A549 (cell line): ENCODE measurements around the gene BOK. TPM values are rescaled to one million over a fixed set of nuclear protein-coding genes. Genes with fewer than 3 reads are reported as not detected.

Source experiments
- ATAC-seq, 2 experiments: fragments of 200-7000 bp in 1 of 2; fragments of >200 bp in 1 of 2; cut with Nextera tagmentation in 1 of 2; cut with Tn5 transposase in 1 of 2; 3 replicates each; pipeline versions ENCODE4 v1.8.0 to v1.9.1; 2018 to 2020; ENCODE audit warnings: mild to moderate bottlenecking in 1 of 2, moderate library complexity in 1 of 2
- CTCF ChIA-PET: fragments of 300-600 bp; sonication (Branson Sonifier 250); formaldehyde crosslinking; extraction: SDS; loops from one replicate; lab custom pipeline; 2021; ENCODE audit warnings: antibody characterized with exemption, inconsistent platforms; lab: Yijun Ruan, JAX
- POLR2A ChIA-PET: fragments of 350-600 bp; formaldehyde crosslinking; extraction: SDS; loops from one replicate; lab custom pipeline; 2021; ENCODE audit warnings: antibody characterized with exemption, inconsistent platforms; lab: Yijun Ruan, JAX
- DNase-seq, 2 experiments: peaks; one replicate each; pipeline versions ENCODE4 v3.0.0 to v3.0.0-alpha.2; 2011 to 2016; ENCODE audit warnings: low read depth in 1 of 2, low spot score in 1 of 2
- FAIRE-seq: peaks from 2 replicates; lab custom pipeline; 2011; peaks lifted over from hg19 to GRCh38; lab: Jason Lieb, UNC
- H3K27ac ChIP-seq, 2 experiments: fragments of >200 bp; sonication (Bioruptor Twin); formaldehyde crosslinking; 3 replicates each; pipeline ENCODE4 v1.5.1; 2016 to 2017
- H3K4me1 ChIP-seq: fragments of >200 bp; sonication (Bioruptor Twin); formaldehyde crosslinking; 3 replicates; pipeline ENCODE4 v1.6.1; 2016
- H3K4me2 ChIP-seq: fragments of >200 bp; sonication (Bioruptor Twin); formaldehyde crosslinking; 3 replicates; pipeline ENCODE4 v1.6.1; 2016
- H3K4me3 ChIP-seq: fragments of >200 bp; sonication (Bioruptor Twin); formaldehyde crosslinking; 3 replicates; pipeline ENCODE4 v1.5.1; 2016
- H3K9me3 ChIP-seq: fragments of >200 bp; sonication (Bioruptor Twin); formaldehyde crosslinking; 3 replicates; pipeline ENCODE4 v1.6.1; 2016
- BCL3 ChIP-seq: fragments of >200 bp; sonication (Bioruptor Twin); formaldehyde crosslinking; IDR thresholded peaks from 3 replicates; pipeline ENCODE4 v1.6.1; 2016
- CBX8 ChIP-seq: fragments of 200-600 bp; sonication (generic); IDR thresholded peaks from 2 replicates; pipeline ENCODE4 v1.6.1; 2016
- CHD2 ChIP-seq: fragments of 150-350 bp; IDR thresholded peaks from 2 replicates; pipeline ENCODE4 v1.6.1; 2014; ENCODE audit warnings: low read length; ENCODE audit not compliant: partially characterized antibody
- HMGXB4 ChIP-seq: fragments of 250-450 bp; sonication (Bioruptor Pico); IDR thresholded peaks from 2 replicates; pipeline ENCODE4 v1.5.0; 2021; ENCODE audit warnings: mild to moderate bottlenecking, moderate library complexity, borderline replicate concordance
- HOXA7 ChIP-seq: fragments of 250-450 bp; sonication (Bioruptor Pico); IDR thresholded peaks from 2 replicates; pipeline ENCODE4 v1.5.0; 2020; ENCODE audit warnings: mild to moderate bottlenecking, moderate library complexity
- HOXB13 ChIP-seq: fragments of 250-450 bp; sonication (Bioruptor Pico); IDR thresholded peaks from 2 replicates; pipeline ENCODE4 v1.5.0; 2020; ENCODE audit warnings: low read depth, mild to moderate bottlenecking, moderate library complexity
- HOXB5 ChIP-seq: fragments of 250-450 bp; sonication (Bioruptor Pico); IDR thresholded peaks from 2 replicates; pipeline ENCODE4 v1.5.0; 2020; ENCODE audit warnings: mild to moderate bottlenecking, moderate library complexity
- KDM1A ChIP-seq: fragments of 200-600 bp; sonication (generic); IDR thresholded peaks from 2 replicates; pipeline ENCODE4 v1.6.1; 2016; ENCODE audit warnings: low read depth, mild to moderate bottlenecking
- MAFK ChIP-seq: fragments of 450-650 bp; IDR thresholded peaks from 2 replicates; pipeline ENCODE4 v1.6.1; 2014; ENCODE audit not compliant: partially characterized antibody
- MAX ChIP-seq: IDR thresholded peaks from 2 replicates; pipeline ENCODE4 v1.6.1; 2012
- MAZ ChIP-seq: fragments of 150-350 bp; IDR thresholded peaks from 2 replicates; pipeline ENCODE4 v1.6.1; 2014; ENCODE audit warnings: antibody characterized with exemption, low read depth, low read length, borderline replicate concordance
- NFE2L2 ChIP-seq: fragments of 150-350 bp; conservative IDR thresholded peaks from 2 replicates; pipeline ENCODE4 v1.6.1; 2014; ENCODE audit warnings: low read length
- NPAS2 ChIP-seq: fragments of 250-450 bp; sonication (Bioruptor Pico); IDR thresholded peaks from 2 replicates; pipeline ENCODE4 v1.8.0; 2022; ENCODE audit warnings: mild to moderate bottlenecking, moderate library complexity, borderline replicate concordance
- PHF8 ChIP-seq: fragments of 200-600 bp; sonication (generic); IDR thresholded peaks from 2 replicates; pipeline ENCODE4 v1.6.1; 2016; ENCODE audit warnings: low read depth, mild to moderate bottlenecking, antibody characterized with exemption, moderate library complexity, borderline replicate concordance
- POLR2A ChIP-seq: IDR thresholded peaks from 2 replicates; pipeline ENCODE4 v1.6.1; 2012; ENCODE audit warnings: mild to moderate bottlenecking, low read length
- RAD21 ChIP-seq, 2 experiments: fragments of >200 bp in 1 of 2; sonication (Bioruptor Twin) in 1 of 2; formaldehyde crosslinking in 1 of 2; IDR thresholded peaks in 1 of 2; conservative IDR thresholded peaks in 1 of 2; 2 replicates in 1 of 2; 3 replicates in 1 of 2; pipeline ENCODE4 v1.6.1; 2012 to 2018; ENCODE audit warnings: inconsistent platforms in 1 of 2
- RNF2 ChIP-seq: fragments of 200-600 bp; sonication (generic); IDR thresholded peaks from 2 replicates; pipeline ENCODE4 v1.6.1; 2016; ENCODE audit warnings: low read depth, mild to moderate bottlenecking, antibody characterized with exemption, moderate library complexity, borderline replicate concordance
- TFCP2L1 ChIP-seq: fragments of 250-450 bp; sonication (Bioruptor Pico); IDR thresholded peaks from 2 replicates; pipeline ENCODE4 v1.5.0; 2021; ENCODE audit warnings: mild to moderate bottlenecking
- ZC3H11A ChIP-seq: fragments of 450-650 bp; IDR thresholded peaks from 2 replicates; pipeline ENCODE4 v1.6.1; 2014; ENCODE audit warnings: antibody characterized with exemption, mild to moderate bottlenecking
- ZFP36 ChIP-seq: fragments of 450-650 bp; IDR thresholded peaks from 2 replicates; pipeline ENCODE4 v1.6.1; 2014; ENCODE audit warnings: borderline replicate concordance; ENCODE audit not compliant: partially characterized antibody
- ZNF302 ChIP-seq: fragments of 250-450 bp; sonication (Bioruptor Pico); IDR thresholded peaks from 2 replicates; pipeline ENCODE4 v1.9.0; 2021; ENCODE audit warnings: inconsistent platforms, mild to moderate bottlenecking, moderate library complexity
- ZSCAN20 ChIP-seq: fragments of 250-450 bp; sonication (Bioruptor Pico); IDR thresholded peaks from 2 replicates; pipeline ENCODE4 v1.8.0; 2022; ENCODE audit warnings: mild to moderate bottlenecking, moderate library complexity
- WGBS: methylation state at CpG from one replicate; pipeline ENCODE4 v1.1.6; 2017; ENCODE audit errors: missing lambda C conversion rate; 5-methylcytosine and 5-hydroxymethylcytosine counted together
- polyA plus RNA-seq, 4 experiments: library from polyadenylated mRNA; depleted of rRNA in 3 of 4; stranded (reverse); fragments of >200 nt; fragmentation: RNase III in 1 of 4; extraction: RNeasy Plus Mini Kit Qiagen cat#74134 plus additional on column Dnase treatment in 1 of 4; gene quantifications; 2 replicates in 3 of 4; 3 replicates in 1 of 4; pipeline ENCODE4 v1.2.3, GENCODE V29; 2011 to 2017
- TF ChIP-seq, protein P1 (sequence below): fragments of 200-600 bp; sonication (generic); IDR thresholded peaks from 2 replicates; pipeline ENCODE4 v1.6.1; 2016; ENCODE audit warnings: antibody characterized with exemption, mild to moderate bottlenecking, moderate library complexity
- TF ChIP-seq, protein P2 (sequence below): IDR thresholded peaks from 2 replicates; pipeline ENCODE4 v1.6.1; 2012

Gene BOK
- polyA plus RNA-seq, 2 of the 4 experiments (the other 2 are of a cell fraction), result 5.0 to 12.6 TPM

GRCh38 chr2:241563981-241564595 is 5.5 kb downstream of the BOK start:
- no peak for FAIRE-seq
- DNase-seq, result no peak
- Histone ChIP-seq H3K9me3 (no peaks in the 10 kb centered on the region), H3K4me1 (peaks cover 15% of the 10 kb centered on the region), H3K27ac (no peak overlapping the region), H3K4me3 (no peak overlapping the region), H3K4me2 (no peak overlapping the region)
- 98% methylated on average over 7 of the region's 23 CpGs for WGBS
- TF ChIP-seq ZC3H11A (no peak), RAD21 (conservative IDR thresholded peaks at IDR 0.05 in 1 of 2, IDR thresholded peaks at IDR 0.05 in 1 of 2) (no peak), MAX (no peak)
- ChIA-PET POLR2A (no interaction called here), CTCF (no interaction called here)
- ATAC-seq, result no peak

DNA sequence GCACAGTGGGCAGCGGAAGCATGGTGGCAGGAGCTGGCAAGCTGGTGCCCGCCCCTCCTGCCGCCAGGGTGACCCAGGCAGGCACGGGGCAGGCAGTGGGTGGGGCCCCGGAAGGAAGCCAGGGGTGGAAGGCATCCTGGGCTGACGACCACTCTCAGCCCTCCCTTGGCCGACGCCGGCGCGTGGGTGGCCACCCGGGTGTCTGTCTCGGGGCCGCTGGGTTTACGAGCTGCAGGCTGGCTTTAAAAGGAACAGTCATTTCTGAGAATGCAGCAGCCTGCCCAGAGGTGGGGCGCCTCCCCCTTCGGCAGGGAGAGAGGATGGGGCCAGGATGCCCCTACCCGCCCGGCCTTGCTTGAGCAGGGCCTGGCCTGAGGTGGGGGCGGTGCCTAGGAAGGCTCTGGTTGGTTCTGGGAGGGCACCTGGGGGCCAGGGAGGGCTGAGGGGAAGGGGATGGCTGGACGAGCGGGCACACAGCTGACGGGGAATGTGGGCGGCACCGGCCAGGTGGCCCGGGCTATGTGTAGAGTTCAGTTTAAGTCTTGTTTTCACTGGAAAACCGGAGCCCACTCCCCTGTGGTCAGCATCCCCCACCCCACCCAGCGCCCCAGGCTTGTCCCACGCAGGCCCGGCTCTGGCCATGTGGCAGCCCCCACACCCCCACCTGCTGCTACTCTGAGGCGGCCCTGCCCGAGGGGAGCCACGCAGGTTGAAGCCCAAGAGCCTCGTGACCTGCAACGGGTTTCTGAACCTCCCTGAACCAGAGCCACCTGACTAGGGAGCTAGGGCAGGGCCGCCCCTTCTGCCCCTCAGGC is 6.3 kb downstream of the BOK start:
- no peak for DNase-seq
- POLR2A ChIA-PET, result no interaction called here
- no peak for ATAC-seq

GRCh38 chr2:241565411-241565810 is 6.9 kb downstream of the BOK start:
- no peak overlapping the region for H3K4me2 ChIP-seq
- no peaks in the 10 kb centered on the region for H3K9me3 ChIP-seq
- no peak for ATAC-seq
- no peak overlapping the region for H3K4me3 ChIP-seq
- peaks cover 7% of the 10 kb centered on the region; the same call in 1 of the 3 replicates for H3K4me1 ChIP-seq
- TF ChIP-seq KDM1A (no peak), NFE2L2 (no peak), MAZ (no peak), HMGXB4 (CRISPR knock-in tag) (no peak), CHD2 (no peak), HOXB5 (CRISPR knock-in tag) (no peak), ZSCAN20 (CRISPR knock-in tag) (no peak), BCL3 (no peak), HOXA7 (no peak), ZNF302 (CRISPR knock-in tag) (no peak), POLR2A (no peak), ZFP36 (no peak), HOXB13 (no peak), RNF2 (no peak), MAFK (no peak), PHF8 (no peak)
- TF ChIP-seq, protein P1, sequence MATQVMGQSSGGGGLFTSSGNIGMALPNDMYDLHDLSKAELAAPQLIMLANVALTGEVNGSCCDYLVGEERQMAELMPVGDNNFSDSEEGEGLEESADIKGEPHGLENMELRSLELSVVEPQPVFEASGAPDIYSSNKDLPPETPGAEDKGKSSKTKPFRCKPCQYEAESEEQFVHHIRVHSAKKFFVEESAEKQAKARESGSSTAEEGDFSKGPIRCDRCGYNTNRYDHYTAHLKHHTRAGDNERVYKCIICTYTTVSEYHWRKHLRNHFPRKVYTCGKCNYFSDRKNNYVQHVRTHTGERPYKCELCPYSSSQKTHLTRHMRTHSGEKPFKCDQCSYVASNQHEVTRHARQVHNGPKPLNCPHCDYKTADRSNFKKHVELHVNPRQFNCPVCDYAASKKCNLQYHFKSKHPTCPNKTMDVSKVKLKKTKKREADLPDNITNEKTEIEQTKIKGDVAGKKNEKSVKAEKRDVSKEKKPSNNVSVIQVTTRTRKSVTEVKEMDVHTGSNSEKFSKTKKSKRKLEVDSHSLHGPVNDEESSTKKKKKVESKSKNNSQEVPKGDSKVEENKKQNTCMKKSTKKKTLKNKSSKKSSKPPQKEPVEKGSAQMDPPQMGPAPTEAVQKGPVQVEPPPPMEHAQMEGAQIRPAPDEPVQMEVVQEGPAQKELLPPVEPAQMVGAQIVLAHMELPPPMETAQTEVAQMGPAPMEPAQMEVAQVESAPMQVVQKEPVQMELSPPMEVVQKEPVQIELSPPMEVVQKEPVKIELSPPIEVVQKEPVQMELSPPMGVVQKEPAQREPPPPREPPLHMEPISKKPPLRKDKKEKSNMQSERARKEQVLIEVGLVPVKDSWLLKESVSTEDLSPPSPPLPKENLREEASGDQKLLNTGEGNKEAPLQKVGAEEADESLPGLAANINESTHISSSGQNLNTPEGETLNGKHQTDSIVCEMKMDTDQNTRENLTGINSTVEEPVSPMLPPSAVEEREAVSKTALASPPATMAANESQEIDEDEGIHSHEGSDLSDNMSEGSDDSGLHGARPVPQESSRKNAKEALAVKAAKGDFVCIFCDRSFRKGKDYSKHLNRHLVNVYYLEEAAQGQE, result no peak
- POLR2A ChIA-PET, result no interaction called here
- DNase-seq, result no peak
- no peak for FAIRE-seq
- H3K27ac ChIP-seq, result no peak overlapping the region
- CTCF ChIA-PET, result no interaction called here
- 89% methylated on average over 7 of the region's 10 CpGs for WGBS

More for the DNA sequence above, 6.3 kb downstream of the BOK start:
- TF ChIP-seq RAD21 (conservative IDR thresholded peaks at IDR 0.05 in 1 of 2, IDR thresholded peaks at IDR 0.05 in 1 of 2) (no peak), TFCP2L1 (CRISPR knock-in tag) (no peak), NPAS2 (no peak), CBX8 (no peak)
- TF ChIP-seq, protein P2, sequence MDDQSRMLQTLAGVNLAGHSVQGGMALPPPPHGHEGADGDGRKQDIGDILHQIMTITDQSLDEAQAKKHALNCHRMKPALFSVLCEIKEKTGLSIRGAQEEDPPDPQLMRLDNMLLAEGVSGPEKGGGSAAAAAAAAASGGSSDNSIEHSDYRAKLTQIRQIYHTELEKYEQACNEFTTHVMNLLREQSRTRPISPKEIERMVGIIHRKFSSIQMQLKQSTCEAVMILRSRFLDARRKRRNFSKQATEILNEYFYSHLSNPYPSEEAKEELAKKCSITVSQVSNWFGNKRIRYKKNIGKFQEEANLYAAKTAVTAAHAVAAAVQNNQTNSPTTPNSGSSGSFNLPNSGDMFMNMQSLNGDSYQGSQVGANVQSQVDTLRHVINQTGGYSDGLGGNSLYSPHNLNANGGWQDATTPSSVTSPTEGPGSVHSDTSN, result no peak
- Histone ChIP-seq H3K4me1 (peaks cover 13% of the 10 kb centered on the region), H3K27ac (no peak overlapping the region), H3K4me3 (no peak overlapping the region), H3K4me2 (no peak overlapping the region), H3K9me3 (no peaks in the 10 kb centered on the region)
- 83% methylated on average over 23 of the region's 36 CpGs for WGBS
- CTCF ChIA-PET, result no interaction called here
- no peak for FAIRE-seq
